Measurements from ENCODE around the gene ZKSCAN7.
"Not testable (repeated sequence)": the region's sequence is repeated elsewhere in the genome, so short reads cannot be mapped to it uniquely, and the experiment has no call there.

ZKSCAN7 gene

DNA sequence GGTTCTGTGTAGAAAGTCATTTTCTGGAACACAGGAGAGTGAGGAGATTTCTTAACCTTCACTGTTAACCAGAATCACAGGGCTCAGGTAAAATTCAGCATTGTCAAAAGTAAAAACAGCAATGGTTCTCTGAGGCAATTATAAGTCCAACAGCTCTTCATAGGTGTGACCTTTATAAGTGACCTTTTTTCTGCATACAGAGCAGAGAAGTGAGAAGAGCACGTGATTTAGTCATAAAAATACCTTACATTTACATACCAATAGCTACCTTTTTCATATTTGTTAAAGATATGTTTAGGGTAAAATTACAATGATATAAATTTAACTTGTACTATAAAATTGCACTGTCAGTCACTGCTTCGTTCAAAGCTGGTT is 36.2 kb upstream of the ZKSCAN7 start:
- Histone ChIP-seq H3K4me2 (peak overlapping the region in 9 of 11 experiments; percentile 44 to 74 (median 51); a peak in 17 of 22 replicates), H3K9ac (no peak overlapping the region), H3K27ac (peak overlapping the region in 2 of 11 experiments; percentile 41 to 51; a peak in 2 of 22 replicates), H3K36me3 (no peaks in the 10 kb centered on the region), H4K20me1 (no peaks in the 10 kb centered on the region; a peak in 1 of 22 replicates), H3K4me1 (peaks cover 16 to 33% (median 22%) of the 10 kb centered on the region in 10 experiments), H3K27me3 (no peaks in the 10 kb centered on the region), H3K4me3 (no peak overlapping the region), H3K9me3 (replicated peaks in 1 of 11) (no peaks in the 10 kb centered on the region)
- TF ChIP-seq Cebpa-rat (IDR thresholded peaks at IDR 0.05): no peak

DNA sequence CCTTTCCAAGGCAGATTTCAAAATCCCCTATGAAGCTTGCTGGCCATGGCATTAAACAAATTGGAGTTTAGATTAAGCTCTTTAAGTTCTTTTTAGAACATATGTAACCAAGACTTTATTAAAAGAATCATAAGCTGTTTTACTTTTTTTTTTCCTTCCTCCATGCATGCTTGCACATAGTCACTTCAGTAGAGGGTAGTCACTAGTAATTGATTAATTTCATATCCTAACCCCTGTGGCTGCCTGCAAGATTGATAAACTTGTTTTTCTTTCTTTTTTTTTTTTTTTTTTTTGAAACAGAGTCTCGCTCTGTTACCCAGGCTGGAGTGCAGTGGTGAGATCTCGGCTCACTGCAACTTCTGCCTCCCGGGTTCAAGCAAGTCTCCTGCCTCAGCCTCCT is 33.3 kb upstream of the ZKSCAN7 start:
- H3K4me1 ChIP-seq: peaks cover 13 to 25% (median 16%) of the 10 kb centered on the region in 10 experiments
- no peaks in the 10 kb centered on the region for H3K9me3 ChIP-seq (replicated peaks in 1 of 11)
- H3K27ac ChIP-seq: no peak overlapping the region
- no peak overlapping the region for H3K9ac ChIP-seq
- H3K27me3 ChIP-seq: no peaks in the 10 kb centered on the region
- TF ChIP-seq Cebpa-rat (IDR thresholded peaks at IDR 0.05): no peak
- no peak overlapping the region for H3K4me2 ChIP-seq
- no peak overlapping the region for H3K4me3 ChIP-seq
- H4K20me1 ChIP-seq: no peaks in the 10 kb centered on the region; a peak in 1 of 22 replicates
- no peaks in the 10 kb centered on the region for H3K36me3 ChIP-seq

DNA sequence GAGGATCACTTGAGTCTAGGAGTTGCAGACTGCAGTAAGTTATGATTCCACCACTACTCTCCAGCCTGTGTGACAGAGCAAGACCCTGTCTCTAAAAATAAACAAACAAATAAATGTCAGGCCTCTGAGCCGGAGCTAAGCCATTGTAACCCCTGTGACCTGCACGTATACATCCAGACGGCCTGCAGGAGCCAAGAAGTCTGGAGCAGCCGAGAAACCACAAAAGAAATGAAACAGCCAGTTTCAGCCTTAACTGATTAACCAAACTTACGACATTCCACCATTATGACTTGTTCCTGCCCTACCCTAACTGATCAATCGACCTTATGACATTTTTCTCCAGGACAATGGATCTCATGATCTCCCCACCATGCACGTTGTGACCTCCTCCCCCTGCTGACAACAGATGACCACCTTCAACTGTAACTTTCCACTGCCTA is 32.5 kb upstream of the ZKSCAN7 start:
- Histone ChIP-seq H3K4me3 (no peak overlapping the region), H3K9me3 (replicated peaks in 1 of 11) (no peaks in the 10 kb centered on the region), H3K36me3 (no peaks in the 10 kb centered on the region), H3K4me2 (no peak overlapping the region), H3K9ac (no peak overlapping the region), H3K4me1 (peaks cover 10 to 17% (median 12%) of the 10 kb centered on the region in 10 experiments), H3K27me3 (no peaks in the 10 kb centered on the region), H3K27ac (no peak overlapping the region), H4K20me1 (no peaks in the 10 kb centered on the region; a peak in 1 of 22 replicates)
- TF ChIP-seq Cebpa-rat (IDR thresholded peaks at IDR 0.05): no peak

DNA sequence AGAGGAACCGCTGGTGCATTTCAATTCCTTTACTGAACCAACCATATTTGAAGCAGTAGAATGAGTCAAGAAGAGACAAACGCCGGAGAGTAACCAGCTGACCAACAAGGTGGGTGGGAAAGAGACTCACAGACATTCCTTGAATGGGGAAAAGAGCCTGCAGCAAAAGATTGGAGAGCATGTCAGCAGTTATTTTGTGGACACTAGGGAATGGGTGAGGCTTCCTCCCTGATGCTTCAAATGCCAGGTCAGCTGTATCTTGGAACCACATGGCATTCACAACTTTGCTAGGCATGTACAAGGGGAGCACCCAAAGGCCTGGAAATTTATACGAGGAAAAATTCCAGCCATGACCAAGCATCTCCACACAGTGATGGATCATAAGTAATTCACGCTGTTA is 29.9 kb upstream of the ZKSCAN7 start:
- Histone ChIP-seq H4K20me1 (no peaks in the 10 kb centered on the region), H3K27me3 (no peaks in the 10 kb centered on the region), H3K36me3 (no peaks in the 10 kb centered on the region), H3K9ac (no peak overlapping the region), H3K9me3 (replicated peaks in 1 of 11) (no peaks in the 10 kb centered on the region), H3K4me2 (no peak overlapping the region), H3K27ac (no peak overlapping the region), H3K4me3 (no peak overlapping the region), H3K4me1 (no peaks in the 10 kb centered on the region)
- TF ChIP-seq Cebpa-rat (IDR thresholded peaks at IDR 0.05): no peak

DNA sequence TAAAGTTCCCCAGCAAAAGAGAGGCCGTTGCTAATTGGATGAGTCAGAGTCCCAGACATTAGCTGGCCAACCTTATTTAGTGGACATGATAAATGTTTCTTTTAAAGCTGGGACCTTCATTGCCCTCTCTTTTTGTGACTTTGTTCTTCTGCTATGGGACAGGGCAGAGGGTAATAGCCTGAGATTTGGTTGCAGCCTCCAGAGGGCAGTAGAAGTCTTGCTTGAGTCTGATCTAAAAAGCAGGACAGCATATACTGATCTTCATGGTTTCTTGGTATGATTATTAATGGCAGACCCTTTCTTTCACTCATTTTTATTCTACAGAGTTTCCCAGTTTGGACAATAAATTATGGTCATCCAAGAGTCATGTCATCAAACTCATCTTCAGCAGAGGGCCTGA is 25.1 kb upstream of the ZKSCAN7 start:
- Histone ChIP-seq H3K27ac (no peak overlapping the region), H3K4me1 (no peaks in the 10 kb centered on the region), H3K9ac (no peak overlapping the region), H3K9me3 (replicated peaks in 1 of 11) (no peaks in the 10 kb centered on the region), H3K27me3 (no peaks in the 10 kb centered on the region), H3K4me2 (no peak overlapping the region), H3K4me3 (no peak overlapping the region), H4K20me1 (no peaks in the 10 kb centered on the region; a peak in 2 of 22 replicates), H3K36me3 (no peaks in the 10 kb centered on the region)
- TF ChIP-seq Cebpa-rat (IDR thresholded peaks at IDR 0.05): no peak

DNA sequence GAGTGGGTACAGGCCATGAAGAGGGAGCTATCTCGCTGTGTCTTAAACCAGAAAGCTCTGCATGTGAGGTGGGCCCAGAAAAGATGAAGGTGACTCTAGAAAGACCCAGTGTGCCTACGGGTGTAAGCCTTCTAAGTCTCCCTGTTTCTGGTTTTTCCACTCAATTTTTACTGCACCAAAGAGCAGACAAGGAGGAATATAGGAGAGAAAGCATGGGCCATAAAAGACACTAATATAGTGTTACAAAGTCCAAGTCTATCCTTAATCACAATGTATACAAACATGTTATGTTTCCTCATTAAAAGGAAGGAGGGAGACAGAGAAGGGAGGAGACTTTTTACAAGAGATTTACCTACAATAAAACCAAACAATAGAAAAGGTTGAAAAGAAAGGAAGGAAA is 24.1 kb upstream of the ZKSCAN7 start:
- Histone ChIP-seq H3K27me3 (no peaks in the 10 kb centered on the region), H3K36me3 (no peaks in the 10 kb centered on the region), H3K4me2 (no peak overlapping the region), H4K20me1 (no peaks in the 10 kb centered on the region; a peak in 2 of 22 replicates), H3K4me1 (no peaks in the 10 kb centered on the region), H3K4me3 (no peak overlapping the region), H3K27ac (no peak overlapping the region), H3K9me3 (replicated peaks in 1 of 11) (no peaks in the 10 kb centered on the region), H3K9ac (no peak overlapping the region)
- TF ChIP-seq Cebpa-rat (IDR thresholded peaks at IDR 0.05): no peak

DNA sequence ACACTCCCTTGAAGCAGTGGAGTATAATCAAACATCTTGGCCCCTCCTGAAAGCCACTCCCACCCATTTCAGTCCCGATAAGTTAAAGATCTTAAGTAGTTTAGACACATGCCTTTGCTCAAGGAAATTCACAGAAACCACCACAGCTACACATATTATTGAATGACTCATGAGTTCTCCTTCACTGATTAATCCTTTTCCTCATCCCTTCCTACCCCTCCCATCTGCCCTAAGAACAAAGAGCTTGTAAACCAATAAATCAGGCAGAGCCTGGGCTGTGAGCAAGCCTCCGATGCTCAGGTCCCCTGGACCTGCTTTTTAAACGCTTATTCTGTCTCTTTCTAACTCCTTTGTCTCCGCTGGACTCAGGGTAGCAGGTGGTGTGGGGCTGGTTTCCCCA is 20.3 kb upstream of the ZKSCAN7 start:
- H3K4me1 ChIP-seq, H3K4me2 ChIP-seq, H4K20me1 ChIP-seq: not testable (repeated sequence)

DNA sequence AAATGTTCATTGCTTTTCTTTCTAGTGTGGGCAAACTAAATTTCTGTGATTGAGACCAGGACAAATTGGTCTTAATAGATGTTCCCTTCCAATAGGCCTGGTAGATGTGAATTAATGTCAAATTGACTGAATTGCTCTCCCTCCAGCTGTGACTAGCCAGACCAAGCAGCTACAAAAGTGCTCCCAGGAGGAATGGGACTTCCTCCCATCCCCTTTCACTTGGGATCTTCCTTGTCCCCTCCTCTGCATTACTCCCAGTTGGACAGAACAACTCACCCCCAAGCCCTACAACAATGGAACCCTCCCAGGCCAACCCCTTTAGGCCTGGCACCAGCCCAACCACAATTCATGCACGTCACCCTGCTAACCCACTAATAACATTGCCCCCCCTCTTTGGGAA is 19.6 kb upstream of the ZKSCAN7 start:
- TF ChIP-seq Cebpa-rat (IDR thresholded peaks at IDR 0.05): no peak
- H3K9ac ChIP-seq: no peak overlapping the region

More for the DNA sequence above, 20.3 kb upstream of the ZKSCAN7 start:
- not testable (repeated sequence) for H3K27me3 ChIP-seq; H3K27ac ChIP-seq; H3K4me3 ChIP-seq; H3K36me3 ChIP-seq; H3K9me3 ChIP-seq (replicated peaks in 1 of 11); H3K9ac ChIP-seq

DNA sequence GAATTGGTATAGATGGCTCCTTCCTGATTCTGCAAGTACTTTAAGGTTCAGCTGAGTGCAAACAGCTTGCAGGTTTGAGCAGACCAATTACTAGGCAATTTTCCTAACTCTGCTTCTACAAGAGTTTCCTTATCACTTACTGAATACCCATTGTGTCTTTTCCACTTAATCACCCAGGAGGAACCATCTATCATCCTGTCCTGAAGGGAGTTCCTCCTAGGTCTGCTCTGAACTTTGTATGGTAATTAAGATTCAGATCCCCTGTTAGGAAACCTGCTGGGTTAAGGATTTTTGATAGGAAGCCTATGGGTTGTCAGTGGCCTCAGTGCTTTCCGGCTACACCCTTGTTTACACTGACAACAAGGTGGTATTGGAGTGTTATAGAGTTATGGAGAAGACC is 10.2 kb upstream of the ZKSCAN7 start:
- H3K9ac ChIP-seq, H3K4me1 ChIP-seq, H3K27me3 ChIP-seq, H4K20me1 ChIP-seq, H3K27ac ChIP-seq, H3K36me3 ChIP-seq, H3K4me2 ChIP-seq, H3K4me3 ChIP-seq: not testable (repeated sequence)
- H3K9me3 ChIP-seq (replicated peaks in 1 of 11): peaks cover 0 to 21% (median 13%) of the 10 kb centered on the region in 11 experiments; a peak in 15 of 22 replicates

More for the DNA sequence above, 19.6 kb upstream of the ZKSCAN7 start:
- H3K4me1 ChIP-seq: no peaks in the 10 kb centered on the region
- no peak overlapping the region for H3K4me2 ChIP-seq
- no peaks in the 10 kb centered on the region for H3K27me3 ChIP-seq
- no peaks in the 10 kb centered on the region for H3K36me3 ChIP-seq
- H4K20me1 ChIP-seq: no peaks in the 10 kb centered on the region; a peak in 2 of 22 replicates
- H3K27ac ChIP-seq: no peak overlapping the region
- no peak overlapping the region for H3K4me3 ChIP-seq
- no peaks in the 10 kb centered on the region for H3K9me3 ChIP-seq (replicated peaks in 1 of 11)

DNA sequence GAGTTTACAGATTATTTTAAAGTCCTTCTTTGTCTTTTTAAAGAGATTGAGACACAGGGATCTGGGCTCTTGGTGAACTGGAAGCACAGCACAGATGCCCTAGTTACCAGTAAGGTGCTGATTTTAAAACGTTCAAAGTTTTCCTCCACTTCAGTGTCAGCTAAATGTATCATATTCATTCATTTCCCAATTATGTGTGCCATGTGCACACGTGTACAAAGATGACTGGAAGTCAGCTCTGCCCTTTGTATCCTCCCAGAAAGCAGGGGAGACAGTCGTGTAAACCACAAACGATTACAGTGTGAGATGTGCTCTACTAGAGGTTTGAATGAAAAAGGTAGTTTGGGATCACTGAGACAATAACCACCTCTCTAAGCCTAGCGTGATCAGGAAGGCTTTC is 730 bp downstream of the ZKSCAN7 start:
- H3K36me3 ChIP-seq: peaks cover 0 to 7% (median 0%) of the 10 kb centered on the region in 11 experiments; a peak in 1 of 22 replicates
- H4K20me1 ChIP-seq: no peaks in the 10 kb centered on the region
- peaks cover 20 to 82% (median 52%) of the 10 kb centered on the region in 11 experiments for H3K9me3 ChIP-seq (replicated peaks in 1 of 11)
- peak overlapping the region in 9 of 11 experiments; percentile 63 to 71 (median 67); a peak in 15 of 22 replicates for H3K9ac ChIP-seq
- H3K4me3 ChIP-seq: peak overlapping the region; percentile 52 to 71 (median 61)
- peaks cover 5 to 18% (median 12%) of the 10 kb centered on the region in 11 experiments; a peak in 17 of 22 replicates for H3K27me3 ChIP-seq
- peak overlapping the region in 5 of 11 experiments; percentile 51 to 69 (median 67); a peak in 7 of 22 replicates for H3K27ac ChIP-seq
- peak overlapping the region; percentile 55 to 84 (median 76) for H3K4me2 ChIP-seq
- no peak for TF ChIP-seq Cebpa-rat (IDR thresholded peaks at IDR 0.05)
- H3K4me1 ChIP-seq: peaks cover 2 to 13% (median 8%) of the 10 kb centered on the region in 10 experiments; a peak in 16 of 20 replicates
